Upper lobe of left lung (tissue), 6 donors: ENCODE data around the gene COX18. TPM values are rescaled to one million over a fixed set of nuclear protein-coding genes. Genes with fewer than 3 reads are reported as not detected.

Experiments
- ATAC-seq, 2 donors: fragments of 200-7000 bp; cut with Tn5 transposase; one replicate each; pipeline ENCODE4 v1.9.1; 2022; ENCODE audit warnings: mild to moderate bottlenecking in 2 of 2, moderate library complexity in 2 of 2; ENCODE audit not compliant: low FRiP score in 2 of 2
- DNase-seq, 2 donors: peaks; one replicate each; pipeline ENCODE4 v3.0.0-alpha.2; 2019 to 2020
- H3K27ac ChIP-seq, 4 donors: fragments of 200-600 bp; sonication (generic); one replicate each; pipeline ENCODE4 v1.5.1; 2016 to 2019
- H3K27me3 ChIP-seq, 4 donors: fragments of 200-600 bp; sonication (generic); one replicate each; pipeline ENCODE4 v1.5.1; 2017 to 2019
- H3K36me3 ChIP-seq, 4 donors: fragments of 200-600 bp; sonication (generic); one replicate each; pipeline ENCODE4 v1.5.1; 2016 to 2019
- H3K4me1 ChIP-seq, 4 donors: fragments of 200-600 bp; sonication (generic); one replicate each; pipeline ENCODE4 v1.5.1; 2018 to 2019
- H3K4me3 ChIP-seq, 4 donors: fragments of 200-600 bp; sonication (generic); one replicate each; pipeline ENCODE4 v1.5.1; 2017 to 2019; ENCODE audit warnings: mild to moderate bottlenecking in 2 of 4, moderate library complexity in 1 of 4
- H3K9me3 ChIP-seq, 4 donors: fragments of 200-600 bp; sonication (generic); one replicate each; pipeline ENCODE4 v1.5.1; 2018 to 2019
- CTCF ChIP-seq, 6 experiments: fragments of 450-650 bp in 4 of 6; fragments of 200-600 bp in 2 of 6; sonication (generic) in 2 of 6; IDR thresholded peaks; one replicate each; pipeline ENCODE4 v1.5.1; 2016 to 2019; ENCODE audit warnings: antibody characterized with exemption in 6 of 6
- EP300 ChIP-seq, 4 donors: sonication (generic); formaldehyde crosslinking; IDR thresholded peaks; one replicate each; pipeline ENCODE4 v1.5.1; 2017; ENCODE audit warnings: antibody characterized with exemption in 4 of 4, control low read depth in 2 of 4
- POLR2A ChIP-seq, 4 donors: fragments of 450-650 bp; IDR thresholded peaks; one replicate each; pipeline ENCODE4 v1.5.1; 2016 to 2017; ENCODE audit warnings: antibody characterized with exemption in 4 of 4, mild to moderate bottlenecking in 2 of 4
- POLR2AphosphoS5 ChIP-seq, 2 donors: sonication (generic); formaldehyde crosslinking; IDR thresholded peaks; one replicate each; pipeline ENCODE4 v1.5.1; 2017; ENCODE audit warnings: antibody characterized with exemption in 2 of 2
- WGBS, 2 donors: methylation state at CpG; one replicate each; pipeline ENCODE4 v1.1.5; 2017 to 2018; 5-methylcytosine and 5-hydroxymethylcytosine counted together
- total RNA-seq, 6 donors: library from RNA; depleted of rRNA in 4 of 6; stranded (reverse); fragments of >200 nt in 4 of 6; gene quantifications; one replicate each; pipeline versions ENCODE4 v1.1.0 to v1.2.1, GENCODE V29; 2016 to 2021
- donor health status: DM: no; HTN: no; CAD: no; lungs with moderate emphysema.
- donor health status: DM: no; HTN: yes; CAD: no; lungs with severe emphysema.

Gene COX18
- total RNA-seq = 10 to 100 TPM; 11.3 to 22.2 (median 13.4) TPM

- peak; percentile 98 to 99 for DNase-seq
- no peaks in the 10 kb centered on the region for H3K27me3 ChIP-seq
- peak within 1 kb of the TSS; percentile 68 to 88 (median 76) for H3K4me3 ChIP-seq
- H3K36me3 ChIP-seq = peaks cover 0 to 5% (median 0%) of the 10 kb centered on the region in 4 donors
- peaks cover 5 to 24% (median 11%) of the 10 kb centered on the region in 4 donors for H3K4me1 ChIP-seq
- WGBS, 2 donors = 0% methylated on average over 4 to 38 of the region's 62 CpGs
- TF ChIP-seq POLR2A (IDR thresholded peaks at IDR 0.05) (peak in 3 of 4 donors; percentile 79 to 96 (median 92)), EP300 (IDR thresholded peaks at IDR 0.05) (peak in 1 of 4 donors; percentile 94), CTCF (IDR thresholded peaks at IDR 0.05) (peak in 3 of 6 experiments; percentile 32 to 50 (median 35)), POLR2AphosphoS5 (IDR thresholded peaks at IDR 0.05) (peak; percentile 95 to 97)
- H3K27ac ChIP-seq = peak within 1 kb of the TSS; percentile 95 to 98 (median 96)
- no peaks in the 10 kb centered on the region for H3K9me3 ChIP-seq
- peak; percentile 97 to 98 for ATAC-seq
Measured at GRCh38 chr4:73069338-73070073, at the start of gene COX18. Gene COX18 (minus strand): TSS chr4:73069716. CDS start chr4:73069649, 67 bp downstream.

GRCh38 chr4:73109493-73109892 is 40.0 kb upstream of the COX18 start:
- DNase-seq (no peak), ATAC-seq (no peak)
- Histone ChIP-seq H3K9me3 (no peaks in the 10 kb centered on the region), H3K4me3 (no peak overlapping the region), H3K36me3 (peaks cover 7 to 85% (median 24%) of the 10 kb centered on the region in 4 donors), H3K27ac (no peak overlapping the region), H3K4me1 (no peaks in the 10 kb centered on the region), H3K27me3 (no peaks in the 10 kb centered on the region)
- WGBS, 2 donors = 94 to 95% methylated on average over 4 of the region's 4 CpGs
- TF ChIP-seq EP300 (IDR thresholded peaks at IDR 0.05) = no peak
- TF ChIP-seq POLR2A (IDR thresholded peaks at IDR 0.05) = no peak
- TF ChIP-seq POLR2AphosphoS5 (IDR thresholded peaks at IDR 0.05) = no peak
- no peak for TF ChIP-seq CTCF (IDR thresholded peaks at IDR 0.05)

DNA sequence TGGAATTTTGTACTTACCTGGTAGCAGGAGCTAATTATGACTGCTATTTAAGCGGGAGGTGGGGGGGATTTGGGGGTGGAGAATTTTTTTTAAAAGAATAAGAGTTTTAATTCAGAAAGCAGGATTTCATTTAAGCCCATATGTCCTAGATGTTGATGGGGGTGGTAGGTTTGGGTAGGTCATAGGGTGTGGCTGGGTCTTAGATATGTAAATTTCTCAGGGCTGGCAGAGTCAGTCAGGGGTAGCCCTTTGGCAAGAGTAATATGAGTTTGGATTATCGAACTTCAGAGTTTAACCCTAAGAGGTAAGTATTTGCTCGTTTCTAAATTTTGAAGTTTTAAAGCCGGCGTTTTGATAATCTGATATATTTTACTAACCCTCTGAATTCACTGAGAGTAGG is 35.2 kb upstream of the COX18 start:
- H3K36me3 ChIP-seq = peaks cover 9 to 82% (median 34%) of the 10 kb centered on the region in 4 donors
- DNase-seq (no peak), ATAC-seq (no peak)
- no peak overlapping the region for H3K4me3 ChIP-seq
- no peaks in the 10 kb centered on the region for H3K4me1 ChIP-seq
- no peaks in the 10 kb centered on the region for H3K9me3 ChIP-seq
- H3K27me3 ChIP-seq = no peaks in the 10 kb centered on the region
- no peak overlapping the region for H3K27ac ChIP-seq
- no peak for TF ChIP-seq POLR2A (IDR thresholded peaks at IDR 0.05)
- WGBS, 2 donors = 87 to 97% methylated on average over 5 of the region's 5 CpGs

DNA sequence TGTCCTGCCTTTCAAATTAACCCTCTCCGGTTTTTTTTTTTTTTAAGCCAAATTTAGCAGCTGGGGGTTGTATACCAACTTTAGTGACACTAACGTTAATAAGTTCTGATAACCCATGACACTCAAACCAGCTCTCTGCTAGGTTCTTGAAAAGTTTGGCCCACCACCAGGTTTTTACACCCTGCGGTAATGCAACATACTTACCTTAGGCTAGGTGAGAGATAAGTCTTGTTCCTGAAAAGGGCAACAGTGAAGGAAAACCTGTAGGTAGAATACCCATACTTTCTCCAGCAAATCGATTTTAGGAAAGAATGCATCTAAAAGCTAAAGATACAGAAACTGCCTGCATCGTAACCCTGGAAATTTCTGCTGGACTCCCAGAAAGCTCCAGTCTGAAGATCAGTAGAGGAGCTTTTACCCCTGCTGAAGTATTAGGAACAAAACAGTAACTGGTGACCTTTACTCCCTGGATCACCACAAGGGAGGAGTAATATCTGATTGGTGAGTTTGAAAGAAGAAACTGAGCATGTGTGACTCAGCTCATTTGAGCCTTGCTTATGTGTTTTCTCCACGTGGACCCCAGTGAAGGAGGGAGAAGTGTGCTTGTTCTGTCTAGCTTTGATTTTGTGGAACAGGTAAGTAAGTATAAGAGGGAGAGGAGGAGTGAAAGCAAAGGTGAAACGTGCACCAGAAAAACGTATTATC is 34.4 kb upstream of the COX18 start:
- Histone ChIP-seq H3K27me3 (no peaks in the 10 kb centered on the region), H3K4me1 (peaks cover 0 to 5% (median 0%) of the 10 kb centered on the region in 4 donors), H3K4me3 (no peak overlapping the region), H3K36me3 (peaks cover 9 to 79% (median 39%) of the 10 kb centered on the region in 4 donors), H3K27ac (no peak overlapping the region), H3K9me3 (no peaks in the 10 kb centered on the region)
- no peak for ATAC-seq
- 75 to 78% methylated on average over 8 of the region's 8 CpGs for WGBS, 2 donors
- TF ChIP-seq EP300 (IDR thresholded peaks at IDR 0.05) (no peak), POLR2A (IDR thresholded peaks at IDR 0.05) (no peak), CTCF (IDR thresholded peaks at IDR 0.05) (no peak), POLR2AphosphoS5 (IDR thresholded peaks at IDR 0.05) (no peak)
- no peak for DNase-seq

- DNase-seq (peak in 1 of 2 donors; percentile 24), ATAC-seq (peak; percentile 31 to 43)
- no peak for TF ChIP-seq EP300 (IDR thresholded peaks at IDR 0.05)
- TF ChIP-seq CTCF (IDR thresholded peaks at IDR 0.05) = no peak
- TF ChIP-seq POLR2AphosphoS5 (IDR thresholded peaks at IDR 0.05) = no peak
- TF ChIP-seq POLR2A (IDR thresholded peaks at IDR 0.05) = no peak
- Histone ChIP-seq H3K4me3 (no peak overlapping the region), H3K27me3 (no peaks in the 10 kb centered on the region), H3K4me1 (peaks cover 0 to 5% (median 0%) of the 10 kb centered on the region in 4 donors), H3K27ac (peak overlapping the region in 1 of 4 donors; percentile 59), H3K36me3 (peaks cover 13 to 88% (median 56%) of the 10 kb centered on the region in 4 donors), H3K9me3 (no peaks in the 10 kb centered on the region)
- WGBS, 2 donors = 88% methylated on average over 7 of the region's 7 CpGs
Measured at GRCh38 chr4:73099143-73099542, 29.6 kb upstream of the COX18 start.
